DMS79 (cell line): ENCODE results near the gene RWDD1.

ENCODE experiments used
- DNase-seq: peaks from one replicate; lab custom pipeline; 2025; lab: John Stamatoyannopoulos, UW

Gene RWDD1, protein sequence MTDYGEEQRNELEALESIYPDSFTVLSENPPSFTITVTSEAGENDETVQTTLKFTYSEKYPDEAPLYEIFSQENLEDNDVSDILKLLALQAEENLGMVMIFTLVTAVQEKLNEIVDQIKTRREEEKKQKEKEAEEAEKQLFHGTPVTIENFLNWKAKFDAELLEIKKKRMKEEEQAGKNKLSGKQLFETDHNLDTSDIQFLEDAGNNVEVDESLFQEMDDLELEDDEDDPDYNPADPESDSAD

DNA sequence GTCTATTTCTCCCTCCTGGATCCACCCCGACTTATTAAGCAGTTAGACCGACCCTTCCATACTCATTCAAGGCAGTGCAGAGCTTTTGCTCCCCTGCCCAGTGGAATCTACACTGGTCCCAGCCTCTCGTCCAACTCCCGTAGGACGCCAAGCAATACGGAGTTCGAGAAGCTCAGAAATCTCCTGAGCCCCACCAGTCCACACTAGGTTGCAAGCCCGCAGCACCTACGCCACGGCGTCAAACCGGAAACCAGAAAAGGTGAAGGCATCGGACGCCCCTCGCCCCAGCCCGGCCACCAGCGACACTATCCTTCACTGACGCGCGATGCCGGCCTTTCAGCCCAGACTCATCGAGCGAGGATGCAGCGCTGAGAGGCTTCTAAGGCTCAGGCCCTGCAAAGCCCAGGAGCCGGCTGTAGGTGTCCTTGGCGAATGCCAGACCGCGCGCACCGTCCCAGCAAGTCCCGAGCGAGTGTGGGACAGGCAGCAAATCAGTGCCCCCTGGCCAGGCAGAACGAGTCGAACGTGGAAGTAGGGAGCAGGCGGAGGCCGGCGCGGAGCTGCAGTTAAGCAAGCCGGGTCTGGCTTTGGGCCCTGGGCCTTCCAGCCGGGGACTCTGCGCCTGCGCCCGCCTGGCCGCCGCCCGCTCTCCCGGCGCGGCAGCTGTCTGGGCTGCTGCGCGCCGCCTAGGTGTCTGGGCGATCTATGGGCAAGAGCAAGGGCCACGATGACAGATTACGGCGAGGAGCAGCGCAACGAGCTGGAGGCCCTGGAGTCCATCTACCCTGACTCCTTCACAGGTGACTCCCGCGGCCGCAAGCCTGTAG, at the start of gene RWDD1:
TSS of gene RWDD1 (plus strand) at position 649 of the 827 bp plus-strand sequence. CDS start at position 728, 79 bp downstream.
- DNase-seq: peak; percentile 98

DNA sequence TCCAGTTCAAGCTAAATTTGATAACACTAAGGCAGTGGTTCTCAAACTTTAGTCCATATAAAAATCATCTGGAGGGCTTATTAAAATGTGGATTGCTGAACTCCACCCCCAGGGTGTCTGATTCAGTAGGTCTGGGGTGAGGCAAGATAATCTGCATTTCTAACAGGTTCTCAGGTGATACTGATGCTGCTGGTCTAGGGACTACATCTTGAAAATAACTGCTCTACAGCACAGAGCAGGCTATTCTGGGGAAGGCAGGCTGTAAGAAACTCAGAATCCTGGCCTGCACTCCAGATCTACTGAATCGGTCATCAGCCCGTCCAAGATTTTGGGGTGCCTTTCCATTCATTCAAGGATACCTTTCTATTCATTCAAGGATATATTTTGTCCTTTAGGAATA, 48.4 kb upstream of the RWDD1 start:
- DNase-seq: no peak

DNA sequence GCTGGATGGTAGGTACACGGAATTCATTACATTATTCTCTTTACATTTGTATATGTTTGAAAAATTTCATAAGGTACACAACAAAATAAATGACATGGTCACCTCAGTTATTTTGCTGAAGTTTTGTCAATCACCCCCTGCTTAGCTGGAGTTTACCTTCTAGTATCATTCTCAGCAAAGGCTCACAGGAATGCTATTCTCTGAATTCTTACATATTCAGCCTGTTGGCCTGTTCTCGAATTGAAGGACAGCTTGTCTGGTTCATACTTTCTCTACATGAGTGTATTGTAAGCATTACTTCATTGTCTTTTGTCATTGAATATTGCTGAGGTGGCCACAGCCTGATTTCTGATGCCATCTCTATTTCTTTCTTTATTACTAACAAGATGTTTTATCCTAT, 47.1 kb upstream of the RWDD1 start:
- DNase-seq: no peak

DNA sequence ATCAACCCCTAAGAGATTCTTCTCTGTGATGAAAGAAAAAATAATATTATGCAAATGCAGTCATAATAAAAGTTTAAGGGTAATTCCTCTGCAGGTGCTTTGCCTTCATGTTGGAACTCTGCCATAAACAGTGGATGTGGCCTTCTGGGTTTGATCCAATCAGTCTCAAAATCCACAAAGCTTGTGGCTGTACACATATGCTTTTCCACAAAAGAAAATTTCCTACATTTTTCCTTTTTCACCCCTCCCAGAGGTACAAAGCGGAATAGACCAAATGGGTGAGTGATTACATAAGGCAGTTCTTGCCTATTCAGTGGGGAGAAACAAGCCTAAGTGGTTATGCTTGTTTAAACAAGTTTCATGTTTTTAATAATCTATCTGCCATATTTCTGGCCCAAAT, 43.2 kb upstream of the RWDD1 start:
- no peak for DNase-seq

DNA sequence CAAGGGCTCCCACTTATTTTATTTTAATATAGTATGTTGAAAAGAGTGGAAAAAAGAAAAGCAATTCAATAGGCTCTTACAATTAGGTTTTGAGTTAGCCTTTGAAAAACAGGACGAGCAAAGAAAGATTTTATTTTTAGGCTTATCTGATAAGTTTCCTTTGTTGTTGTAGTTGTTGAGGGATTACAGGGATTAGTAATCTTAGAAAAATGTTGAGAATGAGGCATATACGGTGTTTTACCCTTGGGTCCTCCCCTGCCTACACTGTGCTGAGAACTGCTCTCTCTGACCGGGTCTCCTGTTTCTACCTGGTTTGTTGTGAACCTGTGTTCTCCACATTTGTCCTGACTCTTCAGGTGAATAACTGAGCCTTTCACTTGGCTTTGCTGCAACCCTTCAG, 42.5 kb upstream of the RWDD1 start:
- no peak for DNase-seq

DNA sequence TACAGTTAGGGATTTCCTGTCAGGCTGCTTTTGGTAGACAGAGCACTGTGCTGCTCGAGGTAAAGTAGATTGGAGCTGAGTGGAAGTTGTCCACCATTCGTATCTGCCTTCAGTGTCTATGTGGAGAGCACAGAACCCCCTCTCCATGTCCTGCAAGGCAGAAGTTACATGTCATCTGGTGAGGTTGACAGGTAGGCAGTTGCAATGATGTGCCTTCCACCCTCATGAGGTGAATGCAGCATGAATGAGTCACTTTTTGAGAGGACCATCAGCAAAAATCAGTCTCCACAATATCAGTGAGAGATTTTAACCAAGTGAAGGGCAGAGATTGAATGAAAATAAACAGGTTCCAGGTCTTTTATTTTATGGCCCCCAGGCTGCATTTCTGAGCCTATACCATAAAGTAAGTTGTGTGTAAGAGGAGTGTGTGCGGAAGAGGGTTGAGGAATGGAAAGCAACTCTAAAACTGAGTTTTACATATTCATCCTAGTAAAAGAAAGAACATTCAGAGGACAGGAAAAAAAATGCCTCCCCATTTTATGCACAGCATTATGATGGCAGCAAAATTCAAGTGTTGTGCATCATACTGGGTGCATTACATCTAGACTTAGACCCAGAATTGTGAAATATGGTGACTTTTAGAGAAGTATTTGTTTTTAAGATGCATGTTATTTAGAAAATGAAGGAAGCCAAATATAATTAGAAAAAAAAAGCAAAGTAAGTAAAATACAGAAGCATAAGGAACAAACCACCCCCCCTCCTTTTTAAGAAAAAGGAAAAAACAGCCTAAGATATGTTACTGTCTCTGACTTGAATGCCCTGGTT, 41.6 kb upstream of the RWDD1 start:
- no peak for DNase-seq

DNA sequence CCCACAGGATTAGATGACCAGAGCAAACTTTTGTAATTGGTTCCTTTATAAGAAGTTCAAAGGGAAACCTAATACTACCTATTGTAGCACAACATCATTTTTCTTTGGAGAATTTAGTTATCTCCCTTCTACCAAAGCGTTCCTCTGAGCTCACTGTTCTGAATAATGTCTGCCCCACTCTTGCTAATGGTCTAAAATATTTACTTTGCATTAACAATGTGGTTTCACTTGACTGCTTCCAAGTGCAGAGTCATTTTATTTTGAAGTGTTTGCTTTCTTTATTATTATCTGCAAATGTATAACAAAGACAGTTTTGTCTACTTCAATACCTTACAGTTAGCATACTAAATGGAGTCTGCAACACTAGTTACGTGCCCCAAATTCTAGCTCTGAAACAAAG, 40.9 kb upstream of the RWDD1 start:
- peak; percentile 81 for DNase-seq

DNA sequence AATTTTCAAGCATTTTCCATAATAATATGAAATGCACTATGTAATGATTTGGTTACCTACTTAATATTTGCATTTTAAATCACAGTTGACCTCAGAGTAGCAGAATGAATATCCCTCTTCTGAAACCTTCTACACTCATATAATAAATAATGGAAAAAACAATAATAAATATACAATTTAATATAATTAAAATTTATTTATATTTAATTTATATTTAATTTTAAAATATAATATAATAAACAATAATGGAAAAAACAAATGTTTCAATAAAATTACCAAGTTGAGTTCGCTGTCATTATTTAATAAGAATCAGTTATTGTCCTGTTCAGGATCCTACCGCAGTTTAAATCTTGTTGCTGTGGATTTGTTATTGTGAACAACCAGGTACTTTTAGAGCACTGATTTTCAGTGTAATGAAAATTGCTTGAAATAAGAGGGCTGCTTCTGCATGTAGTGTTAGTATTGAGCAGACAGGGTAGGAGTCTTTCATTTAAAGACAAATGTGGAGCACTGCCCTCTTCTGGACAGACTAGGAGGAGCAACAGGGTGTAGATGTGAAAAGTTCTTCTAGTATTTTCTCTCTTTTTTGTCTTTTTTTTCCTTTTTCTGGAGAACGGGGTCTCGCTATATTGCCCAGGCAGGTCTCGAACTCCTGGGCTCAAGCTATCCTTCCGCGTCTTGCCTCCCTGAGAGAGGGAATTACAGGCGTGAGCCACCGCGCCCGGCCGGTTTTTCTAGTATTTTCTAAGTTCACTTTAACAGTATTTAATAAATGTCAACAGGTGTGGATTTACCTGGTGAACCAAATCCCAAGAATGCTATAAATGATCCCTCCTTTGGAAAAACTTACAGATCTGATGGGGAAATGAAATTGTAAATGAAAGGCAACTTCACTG, 39.4 kb upstream of the RWDD1 start:
- DNase-seq: no peak

DNA sequence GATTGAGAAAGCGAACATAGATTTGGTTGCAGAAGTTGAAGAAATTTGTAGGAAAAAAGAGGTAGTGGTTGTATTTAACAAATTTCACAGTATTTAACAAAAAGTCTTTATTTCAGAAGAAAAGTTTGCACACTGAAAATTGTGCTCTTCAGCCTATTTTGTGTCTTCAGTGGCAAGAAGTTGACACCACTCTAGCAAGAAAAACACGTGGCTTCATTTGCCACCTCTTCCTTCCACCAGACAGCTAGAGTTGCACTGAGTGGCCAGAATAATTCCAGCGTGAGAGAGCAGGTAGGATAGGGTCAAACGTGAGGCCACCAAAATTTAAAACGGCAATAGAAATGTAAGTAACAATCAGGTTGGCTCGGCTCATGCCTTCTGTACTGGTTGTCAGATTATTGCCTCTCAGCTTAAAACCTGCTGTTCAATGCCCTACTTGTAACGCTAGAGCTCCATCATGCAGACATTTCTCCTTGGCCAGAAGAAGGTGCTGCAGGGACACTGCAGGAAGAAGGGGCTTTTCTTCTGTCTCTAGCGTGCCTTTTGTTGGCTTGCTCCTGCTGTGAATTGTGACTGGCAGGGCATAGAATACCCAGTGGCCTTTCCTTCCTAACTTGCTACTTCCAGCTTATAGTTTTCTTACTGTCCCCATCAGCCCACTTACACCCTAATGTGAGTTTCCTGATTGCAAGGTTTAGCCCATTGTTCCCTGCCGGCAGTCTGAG, 37.9 kb upstream of the RWDD1 start:
- no peak for DNase-seq

DNA sequence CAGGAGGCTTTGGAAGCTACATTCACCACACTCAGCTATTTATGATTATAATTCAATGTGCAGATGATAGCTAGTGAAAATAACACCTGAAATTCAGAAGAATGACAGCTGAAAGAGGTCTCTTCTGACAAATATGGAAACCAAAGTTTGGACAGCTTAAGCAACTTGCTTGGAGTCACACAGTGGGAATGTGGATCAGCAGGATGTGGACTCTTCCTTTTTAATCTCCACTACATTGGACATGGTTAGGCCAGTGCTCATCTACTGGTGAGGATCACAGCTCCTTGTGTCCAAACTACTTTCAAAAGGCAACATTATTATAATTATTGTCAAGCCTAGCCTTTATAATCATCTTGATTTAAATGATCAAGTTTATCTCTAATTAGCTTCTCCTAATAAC, 36.2 kb upstream of the RWDD1 start:
- no peak for DNase-seq

DNA sequence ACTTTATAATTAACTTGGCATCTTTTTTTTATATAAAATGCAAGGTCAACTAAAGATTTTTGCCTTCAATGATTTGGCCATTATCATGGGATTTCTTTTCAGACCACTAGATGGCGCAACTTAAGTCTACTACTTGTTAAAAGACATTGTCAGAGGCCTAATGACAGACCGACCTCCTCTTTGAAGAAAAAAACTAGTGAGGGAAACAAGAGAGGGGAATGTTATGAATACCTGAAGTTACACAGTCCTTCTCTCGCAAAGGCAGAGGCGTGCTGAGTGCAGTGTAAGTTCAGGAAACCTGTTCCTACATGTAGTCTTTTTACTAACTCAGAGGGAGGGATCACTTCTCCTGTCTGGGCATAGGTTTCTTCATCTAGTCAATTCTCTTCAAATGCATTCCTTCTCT, 35.1 kb upstream of the RWDD1 start:
- peak; percentile 12 for DNase-seq

DNA sequence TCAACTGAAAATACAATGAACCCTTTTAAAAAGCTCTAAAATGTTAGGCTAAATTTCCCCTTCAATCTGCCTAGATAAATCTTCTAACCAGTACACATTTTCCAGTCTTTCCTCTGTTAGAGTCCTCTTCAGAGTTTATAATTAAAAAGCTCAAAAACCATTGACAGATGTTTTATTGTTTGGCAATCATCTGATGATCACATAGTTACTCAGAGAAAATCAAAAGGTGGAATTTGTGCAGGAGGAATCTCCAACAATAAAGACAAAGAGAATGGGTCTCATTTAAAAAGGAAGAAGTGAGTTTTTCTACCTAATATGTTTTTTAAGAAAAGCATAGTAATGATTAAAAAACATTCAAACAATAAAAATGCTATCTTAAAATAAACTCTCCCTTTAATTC, 28.9 kb upstream of the RWDD1 start:
- no peak for DNase-seq

DNA sequence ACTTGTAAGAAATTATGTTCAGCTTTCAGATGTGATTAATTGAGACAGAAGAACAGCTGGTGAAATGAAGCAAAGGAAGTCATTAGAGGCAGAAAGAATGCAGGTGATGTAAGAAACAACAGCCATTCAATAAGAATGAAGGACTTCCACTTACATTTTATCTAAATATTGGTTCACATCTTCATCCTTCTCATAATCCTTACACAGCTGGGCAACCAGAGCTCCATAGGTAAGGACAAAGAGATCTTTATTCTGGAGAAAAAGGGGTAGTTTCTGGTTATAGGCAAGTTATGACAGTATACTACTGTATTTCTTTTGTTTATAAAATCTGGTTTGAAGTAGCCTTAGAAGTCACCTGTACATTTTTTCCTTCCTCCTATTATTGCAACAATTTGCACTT, 28.2 kb upstream of the RWDD1 start:
- no peak for DNase-seq

DNA sequence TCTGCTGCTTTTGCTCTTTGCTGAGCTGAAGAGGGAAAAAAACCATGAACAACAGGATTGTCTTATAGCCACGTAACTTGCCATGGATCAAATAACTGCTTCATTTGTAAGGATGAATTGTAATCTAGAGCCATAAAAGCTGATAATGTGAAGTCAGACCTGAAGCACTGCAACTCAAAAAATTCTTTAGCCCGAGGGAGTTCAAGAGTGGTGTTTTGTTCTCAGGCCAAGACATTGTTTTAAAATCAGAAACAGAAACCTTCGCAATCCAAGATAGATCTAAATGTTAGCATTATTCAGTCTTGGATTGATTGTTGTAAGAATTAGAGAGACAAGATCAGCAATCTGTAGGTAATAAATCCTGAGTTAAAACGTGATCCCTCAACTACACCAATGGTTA, 25.7 kb upstream of the RWDD1 start, which contains the start of gene TRAPPC3L:
TSS of gene TRAPPC3L (minus strand) at position 34 of the 400 bp plus-strand sequence. CDS start 170 bp downstream, outside the sequence.
- DNase-seq: no peak

DNA sequence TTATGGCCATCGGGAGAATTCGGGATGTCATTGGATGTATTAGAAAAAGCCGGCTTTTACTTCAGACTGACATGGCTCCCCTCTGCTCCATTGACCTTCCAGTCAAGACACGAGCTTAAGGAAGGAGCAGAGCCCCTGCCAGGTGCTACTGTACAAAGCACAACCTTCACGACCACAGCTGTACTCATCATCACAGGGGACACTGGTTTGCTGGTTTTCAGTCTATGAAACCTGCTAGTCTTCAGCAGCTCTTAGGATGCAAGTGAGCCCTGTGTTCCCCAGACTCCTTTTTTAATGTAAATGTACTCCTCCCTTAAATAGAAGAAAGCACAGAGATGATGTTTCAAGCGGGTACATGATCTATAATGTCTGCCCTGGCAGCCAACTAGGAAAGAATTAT, 23.9 kb upstream of the RWDD1 start:
- no peak for DNase-seq

DNA sequence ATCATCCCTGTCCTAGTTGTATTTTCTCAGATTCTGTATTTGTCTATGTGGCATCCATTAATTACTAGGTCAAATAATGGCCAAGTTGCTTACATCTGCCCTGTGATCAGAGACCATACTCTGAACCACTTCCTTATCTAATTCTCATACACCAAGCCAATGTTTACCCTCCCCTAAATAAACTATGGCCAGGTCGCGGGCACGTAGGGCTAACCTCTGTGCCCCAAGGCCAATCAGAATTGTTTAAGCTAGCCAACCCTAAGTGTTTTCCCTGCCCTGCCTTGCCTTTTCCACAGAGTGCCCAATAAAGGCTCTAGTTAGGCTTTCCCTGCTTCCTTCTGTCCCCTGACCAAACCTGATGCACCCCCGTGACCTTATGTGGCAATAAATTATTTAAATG, 20.5 kb upstream of the RWDD1 start:
- DNase-seq: no peak

DNA sequence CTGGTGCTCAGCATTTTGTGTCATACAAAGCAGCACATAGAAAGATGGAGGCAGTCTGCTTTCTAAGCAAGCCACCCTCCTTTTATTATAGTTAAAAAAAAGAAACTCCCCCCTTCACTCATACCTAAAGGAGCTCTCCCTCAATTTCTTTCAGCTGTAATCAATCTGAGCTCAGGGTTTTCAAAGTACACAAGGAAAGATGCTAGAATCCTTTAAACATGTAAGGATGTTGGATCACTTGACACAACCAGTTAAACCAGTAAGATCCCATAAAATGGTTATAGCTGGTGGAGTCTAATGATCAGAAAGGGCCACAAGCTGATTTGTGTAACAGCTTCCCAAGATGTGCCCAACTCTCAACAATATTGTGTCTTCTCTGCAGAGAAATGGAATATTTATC, 17.9 kb upstream of the RWDD1 start, which contains the start of gene CALHM4:
TSS of gene CALHM4 (plus strand) at position 301 of the 400 bp plus-strand sequence. CDS start at position 344, 43 bp downstream.
- DNase-seq: no peak

DNA sequence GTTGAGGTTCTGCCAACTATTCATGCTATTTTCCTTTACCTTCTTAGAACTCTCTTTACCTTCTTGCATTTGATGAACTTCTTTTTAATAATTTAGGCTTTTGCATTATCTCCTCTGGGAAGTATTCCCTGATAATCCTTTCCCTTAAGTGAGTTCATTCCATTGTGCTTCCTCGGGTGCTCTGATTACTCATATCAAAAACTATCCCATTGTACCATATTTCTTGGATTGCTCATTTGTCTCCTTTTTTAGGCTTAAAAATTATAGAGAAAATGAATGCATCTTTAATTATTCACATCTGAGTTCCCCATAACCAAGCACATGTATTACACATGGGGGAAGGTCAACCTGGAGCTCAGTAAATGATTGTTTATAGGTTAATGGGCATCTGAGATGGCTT, 15.2 kb upstream of the RWDD1 start:
- no peak for DNase-seq

DNA sequence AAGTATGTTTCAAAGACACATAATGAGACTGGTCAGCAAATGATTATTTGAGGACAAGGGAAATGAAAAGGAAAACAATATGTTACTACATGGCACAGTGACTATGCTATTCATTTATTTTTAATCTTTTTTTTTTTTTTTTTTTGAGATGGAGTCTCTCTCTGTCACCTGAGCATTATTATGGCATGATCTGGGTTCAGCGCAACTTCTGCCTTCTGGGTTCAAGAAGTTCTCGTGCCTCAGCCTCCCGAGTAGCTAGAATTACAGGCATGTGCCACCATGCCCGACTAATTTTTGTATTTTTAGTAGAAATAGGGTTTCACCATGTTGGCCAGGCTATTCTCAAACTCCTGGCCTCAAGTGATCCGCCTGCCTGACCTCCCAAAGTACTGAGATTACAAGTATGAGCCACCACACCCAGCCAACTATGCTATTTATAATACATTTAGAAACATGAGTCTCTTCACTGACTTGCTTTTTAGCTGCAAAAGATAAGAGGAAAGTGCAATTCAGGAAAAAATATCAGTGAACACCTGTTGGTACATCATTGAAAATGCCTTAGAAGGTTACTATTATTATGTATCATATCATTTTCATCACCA, 14.4 kb upstream of the RWDD1 start:
- no peak for DNase-seq

DNA sequence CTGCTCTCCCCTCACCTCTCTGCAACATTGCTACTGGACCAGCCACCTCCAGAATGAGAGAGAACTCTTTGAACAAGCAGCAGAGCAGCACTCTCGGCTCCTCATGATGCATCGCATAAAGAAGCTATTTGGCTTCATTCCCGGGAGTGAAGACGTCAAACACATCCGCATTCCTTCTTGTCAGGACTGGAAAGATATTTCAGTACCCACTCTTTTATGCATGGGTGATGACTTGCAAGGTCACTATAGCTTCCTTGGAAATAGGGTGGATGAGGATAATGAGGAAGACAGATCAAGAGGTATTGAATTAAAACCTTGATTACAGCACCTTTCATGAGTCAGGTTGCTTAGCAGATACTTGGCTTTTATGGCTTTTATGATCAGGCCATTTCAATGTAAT, 13.4 kb upstream of the RWDD1 start:
- DNase-seq: peak; percentile 97
